ENCODE results near the gene DAO.

GRCh38 chr12:108861878-108862587, 17.9 kb upstream of the DAO start:
- TF ChIP-seq POLR2A (IDR thresholded peaks at IDR 0.05) = no peak
- TF ChIP-seq, protein P1, sequence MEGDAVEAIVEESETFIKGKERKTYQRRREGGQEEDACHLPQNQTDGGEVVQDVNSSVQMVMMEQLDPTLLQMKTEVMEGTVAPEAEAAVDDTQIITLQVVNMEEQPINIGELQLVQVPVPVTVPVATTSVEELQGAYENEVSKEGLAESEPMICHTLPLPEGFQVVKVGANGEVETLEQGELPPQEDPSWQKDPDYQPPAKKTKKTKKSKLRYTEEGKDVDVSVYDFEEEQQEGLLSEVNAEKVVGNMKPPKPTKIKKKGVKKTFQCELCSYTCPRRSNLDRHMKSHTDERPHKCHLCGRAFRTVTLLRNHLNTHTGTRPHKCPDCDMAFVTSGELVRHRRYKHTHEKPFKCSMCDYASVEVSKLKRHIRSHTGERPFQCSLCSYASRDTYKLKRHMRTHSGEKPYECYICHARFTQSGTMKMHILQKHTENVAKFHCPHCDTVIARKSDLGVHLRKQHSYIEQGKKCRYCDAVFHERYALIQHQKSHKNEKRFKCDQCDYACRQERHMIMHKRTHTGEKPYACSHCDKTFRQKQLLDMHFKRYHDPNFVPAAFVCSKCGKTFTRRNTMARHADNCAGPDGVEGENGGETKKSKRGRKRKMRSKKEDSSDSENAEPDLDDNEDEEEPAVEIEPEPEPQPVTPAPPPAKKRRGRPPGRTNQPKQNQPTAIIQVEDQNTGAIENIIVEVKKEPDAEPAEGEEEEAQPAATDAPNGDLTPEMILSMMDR (IDR thresholded peaks at IDR 0.05) = no peak
